ENCODE data around the gene ASIC2.

ASIC2 gene

GRCh38 chr17:33218698-33219601 lies 74.1 kb downstream of the ASIC2 start:
- peak; percentile 16 for DNase-seq (ENCODE audit: low read depth)

GRCh38 chr17:33217891-33218290 lies 75.2 kb downstream of the ASIC2 start:
- no peak overlapping the region for H3K4me3 ChIP-seq (ENCODE audit: control insufficient read depth, low read depth, low read length)
- TF ChIP-seq CTCF (conservative IDR thresholded peaks at IDR 0.05; ENCODE audit: control insufficient read depth, insufficient read depth, low read depth, low read length) = no peak
- DNase-seq (ENCODE audit: low read depth) = no peak

More at GRCh38 chr17:33218698-33219601, 74.1 kb downstream of the ASIC2 start:
- H3K4me3 ChIP-seq (ENCODE audit: control insufficient read depth, low read depth, low read length) = no peak overlapping the region
- TF ChIP-seq CTCF (conservative IDR thresholded peaks at IDR 0.05; ENCODE audit: control insufficient read depth, insufficient read depth, low read depth, low read length) = no peak

GRCh38 chr17:33214996-33215395 lies 78.1 kb downstream of the ASIC2 start:
- DNase-seq (ENCODE audit: low read depth) = no peak
- H3K4me3 ChIP-seq (ENCODE audit: control insufficient read depth, low read depth, low read length) = no peak overlapping the region
- TF ChIP-seq CTCF (conservative IDR thresholded peaks at IDR 0.05; ENCODE audit: control insufficient read depth, insufficient read depth, low read depth, low read length) = no peak

GRCh38 chr17:33210285-33210684 lies 82.8 kb downstream of the ASIC2 start:
- no peak for TF ChIP-seq CTCF (conservative IDR thresholded peaks at IDR 0.05; ENCODE audit: control insufficient read depth, insufficient read depth, low read depth, low read length)
- no peak for DNase-seq (ENCODE audit: low read depth)
- no peak overlapping the region for H3K4me3 ChIP-seq (ENCODE audit: control insufficient read depth, low read depth, low read length)

- no peak for TF ChIP-seq CTCF (conservative IDR thresholded peaks at IDR 0.05; ENCODE audit: control insufficient read depth, insufficient read depth, low read depth, low read length)
- H3K4me3 ChIP-seq (ENCODE audit: control insufficient read depth, low read depth, low read length) = no peak overlapping the region
- DNase-seq (ENCODE audit: low read depth) = peak; percentile 37
These were observed 83.4 kb downstream of the ASIC2 start for GRCh38 chr17:33209671-33210070.

GRCh38 chr17:33207231-33207630 lies 85.9 kb downstream of the ASIC2 start:
- no peak overlapping the region for H3K4me3 ChIP-seq (ENCODE audit: control insufficient read depth, low read depth, low read length)
- no peak for TF ChIP-seq CTCF (conservative IDR thresholded peaks at IDR 0.05; ENCODE audit: control insufficient read depth, insufficient read depth, low read depth, low read length)
- no peak for DNase-seq (ENCODE audit: low read depth)

All from fibroblast of mammary gland (primary cell).